GM23338 (cell line): ENCODE results near the gene TLE6. TPM values are rescaled to one million over a fixed set of nuclear protein-coding genes. Genes with fewer than 3 reads are reported as not detected.

Experiments used
- ATAC-seq: fragments of 200-7000 bp; cut with Tn5 transposase; 3 replicates; pipeline ENCODE4 v1.9.1; 2020
- DNase-seq: peaks from one replicate; pipeline ENCODE4 v3.0.0-alpha.2; 2015; ENCODE audit warnings: low spot score
- H2AFZ ChIP-seq: fragments of 200-600 bp; sonication (generic); 2 replicates; pipeline ENCODE4 v1.8.0; 2016; ENCODE audit warnings: antibody characterized with exemption, mild to moderate bottlenecking, moderate library complexity
- H3F3A ChIP-seq: fragments of 200-600 bp; sonication (generic); replicated peaks from 2 replicates; pipeline ENCODE4 v1.8.0; 2017; ENCODE audit warnings: antibody characterized with exemption, mixed run types, low read depth
- H3K27ac ChIP-seq: fragments of 200-600 bp; sonication (generic); 2 replicates; pipeline ENCODE4 v1.6.1; 2016; ENCODE audit warnings: low read depth
- H3K27me3 ChIP-seq: fragments of 200-600 bp; sonication (generic); 2 replicates; pipeline ENCODE4 v1.8.0; 2016; ENCODE audit warnings: mild to moderate bottlenecking, mixed run types, moderate library complexity; ENCODE audit not compliant: insufficient read depth
- H3K36me3 ChIP-seq: fragments of 200-600 bp; sonication (generic); 2 replicates; pipeline ENCODE4 v1.8.0; 2016; ENCODE audit warnings: mild to moderate bottlenecking; ENCODE audit not compliant: insufficient read depth
- H3K4me1 ChIP-seq: fragments of 200-600 bp; sonication (generic); 2 replicates; pipeline ENCODE4 v1.8.0; 2016; ENCODE audit warnings: mild to moderate bottlenecking, moderate library complexity; ENCODE audit not compliant: insufficient read depth
- H3K4me2 ChIP-seq: fragments of 200-600 bp; sonication (generic); 2 replicates; pipeline ENCODE4 v1.7.1; 2017; ENCODE audit warnings: mixed run types
- H3K4me3 ChIP-seq: fragments of 200-600 bp; sonication (generic); 2 replicates; pipeline ENCODE4 v1.6.1; 2016; ENCODE audit warnings: mixed run types
- H3K79me2 ChIP-seq: fragments of 200-600 bp; sonication (generic); replicated peaks from 2 replicates; pipeline ENCODE4 v1.8.0; 2017; ENCODE audit warnings: mild to moderate bottlenecking; ENCODE audit not compliant: insufficient read depth
- H3K9me2 ChIP-seq: fragments of 200-600 bp; sonication (generic); 2 replicates; pipeline ENCODE4 v1.8.0; 2017; ENCODE audit not compliant: insufficient read depth
- H4K20me1 ChIP-seq: fragments of 200-600 bp; sonication (generic); replicated peaks from 2 replicates; pipeline ENCODE4 v1.8.0; 2017; ENCODE audit warnings: mild to moderate bottlenecking; ENCODE audit not compliant: insufficient read depth
- H3K27ac Mint-ChIP-seq: 2 replicates; pipeline ENCODE4 v1.8.0; 2020; ENCODE audit warnings: inconsistent platforms, mild to moderate bottlenecking, moderate library complexity, mixed read lengths
- H3K27me3 Mint-ChIP-seq: 3 replicates; pipeline ENCODE4 v1.8.0; 2022; ENCODE audit warnings: low read depth, mild to moderate bottlenecking, moderate library complexity, mixed read lengths, inconsistent platforms; ENCODE audit not compliant: insufficient read depth, poor library complexity
- H3K36me3 Mint-ChIP-seq: 3 replicates; pipeline ENCODE4 v1.8.0; 2021; ENCODE audit warnings: low read depth, mild to moderate bottlenecking, inconsistent platforms, moderate library complexity, mixed read lengths
- H3K4me1 Mint-ChIP-seq: 3 replicates; pipeline ENCODE4 v1.8.0; 2020; ENCODE audit warnings: mild to moderate bottlenecking, inconsistent platforms, mixed read lengths
- H3K4me3 Mint-ChIP-seq: 3 replicates; pipeline ENCODE4 v1.8.0; 2021; ENCODE audit warnings: moderate library complexity, mild to moderate bottlenecking, inconsistent platforms, mixed read lengths
- H3K9me3 Mint-ChIP-seq: 3 replicates; pipeline ENCODE4 v1.8.0; 2020; ENCODE audit warnings: moderate library complexity, mild to moderate bottlenecking, inconsistent platforms, mixed read lengths
- CREB1 ChIP-seq: fragments of 250-450 bp; sonication (Bioruptor Pico); IDR thresholded peaks from 2 replicates; pipeline ENCODE4 v1.5.0; 2020; ENCODE audit warnings: low read depth, mild to moderate bottlenecking, moderate library complexity
- ETS1 ChIP-seq: IDR thresholded peaks from 2 replicates; pipeline ENCODE4 v1.6.1; 2016; ENCODE audit warnings: antibody characterized with exemption
- EZH2 ChIP-seq: fragments of 200-600 bp; sonication (generic); IDR thresholded peaks from one replicate; pipeline ENCODE4 v1.8.0; 2017; ENCODE audit warnings: antibody characterized with exemption, mild to moderate bottlenecking, low read depth; ENCODE audit not compliant: unreplicated experiment
- EZH2phosphoT487 ChIP-seq: fragments of 200-600 bp; sonication (generic); IDR thresholded peaks from one replicate; pipeline ENCODE4 v1.8.1; 2018; ENCODE audit warnings: antibody characterized with exemption; ENCODE audit not compliant: unreplicated experiment
- JUNB ChIP-seq: IDR thresholded peaks from one replicate; pipeline ENCODE4 v1.6.1; 2016; ENCODE audit warnings: antibody characterized with exemption; ENCODE audit not compliant: unreplicated experiment
- NANOG ChIP-seq: IDR thresholded peaks from 2 replicates; pipeline ENCODE4 v1.6.1; 2016; ENCODE audit warnings: antibody characterized with exemption, borderline replicate concordance
- POLR2AphosphoS5 ChIP-seq: IDR thresholded peaks from 2 replicates; pipeline ENCODE4 v1.6.1; 2016; ENCODE audit warnings: antibody characterized with exemption, low read depth
- ZNF114 ChIP-seq: fragments of 250-450 bp; sonication (Bioruptor Pico); IDR thresholded peaks from 2 replicates; pipeline ENCODE4 v1.5.0; 2020; ENCODE audit warnings: mild to moderate bottlenecking, moderate library complexity
- ZNF331 ChIP-seq: fragments of 250-450 bp; sonication (Bioruptor Pico); IDR thresholded peaks from 2 replicates; pipeline ENCODE4 v1.5.0; 2020; ENCODE audit warnings: low read depth, mild to moderate bottlenecking, moderate library complexity
- ZNF462 ChIP-seq: fragments of 250-450 bp; sonication (Bioruptor Pico); IDR thresholded peaks from 2 replicates; pipeline ENCODE4 v1.5.0; 2020; ENCODE audit warnings: mild to moderate bottlenecking, moderate library complexity
- polyA plus RNA-seq: library from polyadenylated mRNA; unstranded; fragments of >200 nt; fragmentation: Nextera tagmentation; extraction: Ambion mirVana; gene quantifications from 2 replicates; pipeline ENCODE4 v1.2.1, GENCODE V29; 2016
- total RNA-seq: library from RNA; depleted of rRNA; stranded (reverse); fragments of >200 nt; shearing (Covaris generic); gene quantifications from 2 replicates; pipeline ENCODE4 v1.2.3, GENCODE V29; 2014
- TF ChIP-seq, protein P1 (sequence below), 2 experiments: fragments of 200-600 bp in 1 of 2; sonication (generic) in 1 of 2; conservative IDR thresholded peaks; 2 replicates each; pipeline versions ENCODE4 v1.5.1 to v1.6.1; 2016 to 2017; ENCODE audit warnings: antibody characterized with exemption in 2 of 2, low read depth in 2 of 2, mild to moderate bottlenecking in 2 of 2, moderate library complexity in 1 of 2

The TLE6 gene
- total and polyA plus RNA-seq, 2 experiments from 2014 or later, result 2.4 TPM

- no peak overlapping the region for H3K27ac Mint-ChIP-seq
- no peaks in the 10 kb centered on the region for H3K36me3 Mint-ChIP-seq
- peak; percentile 16 for ATAC-seq
- H2AFZ ChIP-seq, result no peak overlapping the region
- TF ChIP-seq NANOG, result no peak
- TF ChIP-seq EZH2phosphoT487, result no peak
- no peak for TF ChIP-seq POLR2AphosphoS5
- peak overlapping the region; percentile 75 for H3K4me2 ChIP-seq
- H3K4me1 Mint-ChIP-seq, result peaks cover 22% of the 10 kb centered on the region
- H3K27me3 Mint-ChIP-seq, result peaks cover 66% of the 10 kb centered on the region
- H3K27me3 ChIP-seq, result peaks cover 17% of the 10 kb centered on the region
- no peaks in the 10 kb centered on the region for H3K36me3 ChIP-seq
- no peak for DNase-seq
- peak overlapping the region; percentile 45; the same call in 1 of the 2 replicates for H3K4me3 ChIP-seq
- peaks cover 7% of the 10 kb centered on the region; the same call in 1 of the 2 replicates for H3F3A ChIP-seq
- no peaks in the 10 kb centered on the region for H4K20me1 ChIP-seq
- H3K4me1 ChIP-seq, result peaks cover 17% of the 10 kb centered on the region
- no peaks in the 10 kb centered on the region for H3K9me2 ChIP-seq
- no peak overlapping the region for H3K27ac ChIP-seq
- H3K9me3 Mint-ChIP-seq, result no peaks in the 10 kb centered on the region
- peak overlapping the region; percentile 63 for H3K4me3 Mint-ChIP-seq
- no peaks in the 10 kb centered on the region for H3K79me2 ChIP-seq
These were observed 378 bp downstream of the TLE6 start for GRCh38 chr19:2977746-2978138.

DNA sequence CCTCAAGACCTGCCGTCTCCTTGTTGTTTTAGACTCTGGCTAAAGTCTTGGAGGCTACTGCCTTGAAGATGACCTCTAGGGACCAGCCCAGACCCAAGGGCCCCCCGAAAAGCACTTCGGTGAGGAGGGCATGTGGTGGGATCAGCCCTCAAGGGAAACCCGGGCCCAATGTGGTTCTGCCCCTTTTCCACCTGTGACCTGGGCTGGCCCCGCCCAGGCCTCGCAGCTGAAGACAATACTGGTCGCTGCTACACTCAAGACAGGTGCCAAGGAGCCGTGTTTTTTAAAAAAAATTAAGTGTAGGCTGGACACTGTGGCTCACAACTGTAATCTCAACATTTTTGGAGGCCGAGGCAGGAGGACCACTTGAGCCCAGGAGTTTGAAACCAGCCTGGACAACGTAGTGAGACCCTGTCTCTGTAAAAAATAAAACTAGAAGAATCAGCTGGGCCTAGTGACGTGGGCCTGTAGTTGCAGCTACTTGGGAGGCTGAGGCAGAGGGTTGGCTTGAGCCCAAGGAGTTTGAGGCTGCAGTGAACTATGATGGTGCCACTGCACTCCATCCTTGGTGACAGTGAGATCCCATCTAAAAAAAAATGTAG lies 903 bp downstream of the TLE6 start:
- H3F3A ChIP-seq, result peaks cover 13% of the 10 kb centered on the region; the same call in 1 of the 2 replicates
- Mint-ChIP-seq H3K4me3 (peak overlapping the region; percentile 63; the same call in 1 of the 3 replicates), H3K4me1 (peaks cover 26% of the 10 kb centered on the region), H3K27ac (no peak overlapping the region), H3K27me3 (peaks cover 68% of the 10 kb centered on the region), H3K9me3 (no peaks in the 10 kb centered on the region; the same call in 2 of the 3 replicates), H3K36me3 (no peaks in the 10 kb centered on the region)
- DNase-seq, result no peak
- no peak overlapping the region for H3K4me2 ChIP-seq
- no peak overlapping the region for H3K4me3 ChIP-seq
- H4K20me1 ChIP-seq, result no peaks in the 10 kb centered on the region
- no peak overlapping the region for H2AFZ ChIP-seq
- peaks cover 22% of the 10 kb centered on the region for H3K4me1 ChIP-seq
- H3K27me3 ChIP-seq, result peaks cover 17% of the 10 kb centered on the region
- ATAC-seq, result no peak
- H3K27ac ChIP-seq, result no peak overlapping the region
- no peaks in the 10 kb centered on the region for H3K9me2 ChIP-seq
- TF ChIP-seq ETS1 (no peak), ZNF331 (CRISPR knock-in tag) (no peak), EZH2 (no peak), ZNF114 (CRISPR knock-in tag) (no peak), EZH2phosphoT487 (no peak), JUNB (no peak), CREB1 (CRISPR knock-in tag) (no peak), ZNF462 (CRISPR knock-in tag) (no peak)
- TF ChIP-seq, protein P1, sequence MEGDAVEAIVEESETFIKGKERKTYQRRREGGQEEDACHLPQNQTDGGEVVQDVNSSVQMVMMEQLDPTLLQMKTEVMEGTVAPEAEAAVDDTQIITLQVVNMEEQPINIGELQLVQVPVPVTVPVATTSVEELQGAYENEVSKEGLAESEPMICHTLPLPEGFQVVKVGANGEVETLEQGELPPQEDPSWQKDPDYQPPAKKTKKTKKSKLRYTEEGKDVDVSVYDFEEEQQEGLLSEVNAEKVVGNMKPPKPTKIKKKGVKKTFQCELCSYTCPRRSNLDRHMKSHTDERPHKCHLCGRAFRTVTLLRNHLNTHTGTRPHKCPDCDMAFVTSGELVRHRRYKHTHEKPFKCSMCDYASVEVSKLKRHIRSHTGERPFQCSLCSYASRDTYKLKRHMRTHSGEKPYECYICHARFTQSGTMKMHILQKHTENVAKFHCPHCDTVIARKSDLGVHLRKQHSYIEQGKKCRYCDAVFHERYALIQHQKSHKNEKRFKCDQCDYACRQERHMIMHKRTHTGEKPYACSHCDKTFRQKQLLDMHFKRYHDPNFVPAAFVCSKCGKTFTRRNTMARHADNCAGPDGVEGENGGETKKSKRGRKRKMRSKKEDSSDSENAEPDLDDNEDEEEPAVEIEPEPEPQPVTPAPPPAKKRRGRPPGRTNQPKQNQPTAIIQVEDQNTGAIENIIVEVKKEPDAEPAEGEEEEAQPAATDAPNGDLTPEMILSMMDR (conservative IDR thresholded peaks at IDR 0.05; ENCODE audit: low read depth in 2 of 2), result no peak
- no peaks in the 10 kb centered on the region for H3K79me2 ChIP-seq
- H3K36me3 ChIP-seq, result no peaks in the 10 kb centered on the region
